IPS-NIHi11 (cell line): ENCODE measurements around the gene ATP5ME.
"Not testable (repeated sequence)": the region's sequence is repeated elsewhere in the genome, so short reads cannot be mapped to it uniquely, and the experiment has no call there.

Experiments used
- DNase-seq: peaks from one replicate; pipeline ENCODE4 v3.0.0; 2012; ENCODE audit warnings: mixed read lengths, low spot score

The ATP5ME gene

GRCh38 chr4:704971-705277, 30.8 kb upstream of the ATP5ME start:
- DNase-seq, result no peak

DNA sequence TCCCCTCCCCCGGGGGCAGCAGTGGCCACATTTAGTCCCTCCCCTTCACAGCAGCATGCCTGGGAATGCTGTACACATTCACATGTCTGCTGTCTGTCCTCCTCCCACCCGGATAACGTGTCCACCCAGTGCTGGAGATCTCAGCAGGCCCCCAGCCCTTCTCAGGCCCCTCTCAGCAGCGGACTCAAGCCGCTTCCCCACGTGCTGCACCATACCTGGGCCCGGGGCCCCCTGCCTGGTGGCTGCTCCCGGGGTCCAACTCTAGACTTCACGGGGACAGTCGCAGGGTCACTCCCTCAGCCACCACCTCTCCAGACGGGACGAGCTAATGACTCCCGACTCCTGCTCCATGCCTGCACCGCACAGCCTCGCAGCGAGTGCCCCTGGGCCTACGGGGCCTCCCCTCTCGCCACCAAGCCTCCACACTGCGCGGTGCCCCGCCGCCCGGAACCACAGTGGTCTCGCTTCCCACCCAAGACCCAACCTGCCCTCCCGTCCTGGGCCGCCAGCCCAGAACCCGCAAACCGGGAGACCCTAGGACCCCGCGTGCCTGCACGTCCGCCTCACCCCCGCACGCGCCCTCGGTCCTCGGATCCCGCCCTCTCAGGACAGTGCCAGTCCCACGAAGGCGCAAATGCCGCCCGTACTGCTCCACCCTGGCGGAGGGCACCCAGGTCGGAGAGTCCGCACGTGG, 30.3 kb upstream of the ATP5ME start:
- DNase-seq, result no peak

DNA sequence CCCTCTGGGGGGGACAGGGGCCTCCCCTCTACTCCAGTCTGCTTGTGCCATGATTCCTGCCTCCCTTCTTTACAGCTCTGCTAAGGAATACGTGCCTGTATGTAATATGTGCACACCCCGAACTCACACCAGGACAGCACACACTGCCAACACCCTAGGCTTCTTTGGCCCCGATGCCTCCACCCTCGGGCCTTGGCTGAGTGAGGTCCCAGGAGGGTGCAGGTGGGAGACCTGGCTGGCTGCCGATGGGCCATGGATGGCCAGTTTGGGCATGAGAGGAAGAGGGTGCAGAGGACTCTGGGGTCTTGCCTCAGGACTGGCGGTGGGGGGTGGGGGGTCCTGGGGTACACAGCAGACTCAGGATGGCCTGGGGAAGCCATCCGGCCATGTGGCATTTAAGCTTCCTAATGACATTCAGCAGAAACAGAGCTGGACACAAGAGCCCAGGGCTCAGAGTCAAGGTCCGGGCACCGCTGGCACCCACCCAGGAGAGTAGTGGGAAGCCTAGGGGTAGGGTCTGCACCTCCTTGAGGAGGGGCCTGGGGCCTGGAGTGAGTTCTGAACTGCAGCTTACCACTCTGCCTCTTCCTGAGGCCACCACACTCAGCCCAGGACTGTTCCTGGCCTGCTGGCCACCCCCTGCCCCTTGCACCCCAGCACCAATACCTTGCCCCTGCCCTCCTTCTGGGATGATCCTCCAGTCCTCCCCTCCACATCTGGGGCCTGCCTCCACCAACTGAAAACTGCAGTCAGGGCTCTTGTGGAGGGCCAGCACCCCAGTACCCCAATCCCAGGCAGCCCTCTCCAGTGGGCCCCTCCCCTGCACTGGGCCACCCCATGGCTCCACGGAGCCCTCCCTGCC, 29.5 kb upstream of the ATP5ME start:
- no peak for DNase-seq

GRCh38 chr4:702618-703048, 28.6 kb upstream of the ATP5ME start:
- DNase-seq, result no peak

DNA sequence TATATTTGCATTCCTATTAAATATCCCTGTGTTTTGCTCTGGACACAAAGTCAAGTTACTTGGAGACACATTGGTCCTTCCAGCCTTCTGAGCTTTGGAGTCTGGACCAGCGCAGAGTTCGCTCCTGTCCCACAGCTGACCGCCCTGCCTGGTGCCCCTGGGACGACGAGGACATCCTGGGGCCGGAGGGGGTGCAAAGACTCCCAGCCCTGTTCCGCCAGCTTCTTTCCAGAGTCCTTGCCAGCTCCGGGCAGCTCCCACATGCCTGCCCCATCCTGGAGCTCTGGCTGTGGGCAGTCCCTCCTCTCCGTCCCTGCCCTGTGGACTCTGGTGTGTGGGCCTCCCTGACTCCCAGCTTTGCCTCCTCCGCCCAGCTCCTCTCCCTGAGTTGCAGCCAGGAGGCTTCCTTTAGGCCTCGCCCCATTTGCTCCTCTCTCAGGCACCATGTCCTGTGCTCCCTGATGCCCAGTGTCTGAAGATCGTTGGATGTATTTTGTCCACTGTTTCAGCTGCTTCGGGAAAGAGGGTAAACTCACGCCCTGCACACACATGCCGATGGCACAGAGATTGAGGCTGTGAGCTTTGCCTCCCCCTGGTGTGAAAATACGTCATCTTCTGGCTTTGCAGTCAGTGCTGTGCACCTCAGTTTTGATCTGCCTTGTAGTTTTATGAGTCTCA, 26.6 kb upstream of the ATP5ME start:
- DNase-seq, result no peak

DNA sequence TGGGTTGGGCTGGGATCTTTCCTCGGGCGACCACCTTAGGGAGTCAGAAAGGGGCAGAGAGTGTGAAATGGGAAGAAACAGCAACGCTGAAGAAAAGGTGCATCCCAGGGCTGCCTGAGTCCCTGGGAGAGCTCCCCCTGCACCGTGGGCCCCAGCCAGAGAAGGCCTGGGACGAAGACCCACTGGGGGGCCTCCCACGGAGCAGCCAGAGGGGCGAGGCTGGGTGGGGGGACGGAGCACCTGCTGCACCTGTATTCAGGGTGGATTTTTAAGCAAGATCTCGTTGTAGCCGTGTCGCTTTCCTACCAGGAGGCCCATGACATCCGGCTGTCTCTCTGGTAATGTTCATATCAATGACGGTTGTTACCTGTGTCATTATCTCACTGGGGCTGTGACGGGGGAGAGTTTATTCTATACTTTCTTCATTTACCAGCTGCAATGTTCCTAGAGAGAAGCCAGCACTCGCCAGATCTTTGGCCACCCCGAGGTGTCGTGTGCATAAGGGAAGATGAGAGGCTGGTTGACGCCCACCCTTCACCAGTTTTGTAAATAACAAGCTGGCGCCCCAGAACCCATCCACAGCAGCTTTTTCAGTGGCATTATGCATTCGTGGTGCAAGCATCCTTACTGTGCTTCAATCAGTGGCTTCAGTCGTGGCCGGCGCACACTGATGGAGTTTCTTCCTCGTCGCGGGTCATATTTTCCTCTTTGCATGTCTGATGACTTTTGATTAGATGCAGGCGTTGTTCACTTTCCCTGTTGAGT, 25.9 kb upstream of the ATP5ME start:
- no peak for DNase-seq

DNA sequence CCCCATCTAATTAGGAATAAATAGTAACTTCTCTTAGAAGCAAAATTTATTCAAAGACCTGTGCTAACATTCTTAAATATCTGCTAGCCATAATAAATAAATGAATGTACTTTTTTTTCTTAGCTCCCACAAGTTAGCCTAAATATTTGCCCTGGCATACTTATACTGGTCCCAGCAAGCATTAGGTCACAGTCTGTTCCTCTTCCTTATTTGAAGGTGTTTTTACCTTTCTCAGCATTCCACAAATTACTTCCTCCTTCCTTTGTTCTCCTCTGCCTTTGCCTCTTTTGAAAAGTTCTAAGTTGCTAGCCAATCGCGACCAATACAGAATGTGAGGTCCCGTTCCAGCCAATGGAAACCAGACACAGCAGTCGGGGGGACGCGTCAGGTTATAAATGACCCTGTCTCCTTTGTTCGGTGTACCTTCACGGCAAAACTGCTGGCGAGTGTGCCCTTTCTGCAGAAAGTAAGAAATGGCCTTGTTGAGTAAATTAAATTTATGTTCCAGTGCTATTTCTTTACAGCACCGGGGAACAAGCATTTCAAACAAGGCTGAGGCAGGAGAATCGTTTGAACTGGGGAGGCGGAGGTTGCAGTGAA, 20.4 kb upstream of the ATP5ME start:
- DNase-seq, result not testable (repeated sequence)

GRCh38 chr4:692771-693554, 18.9 kb upstream of the ATP5ME start:
- DNase-seq, result no peak

DNA sequence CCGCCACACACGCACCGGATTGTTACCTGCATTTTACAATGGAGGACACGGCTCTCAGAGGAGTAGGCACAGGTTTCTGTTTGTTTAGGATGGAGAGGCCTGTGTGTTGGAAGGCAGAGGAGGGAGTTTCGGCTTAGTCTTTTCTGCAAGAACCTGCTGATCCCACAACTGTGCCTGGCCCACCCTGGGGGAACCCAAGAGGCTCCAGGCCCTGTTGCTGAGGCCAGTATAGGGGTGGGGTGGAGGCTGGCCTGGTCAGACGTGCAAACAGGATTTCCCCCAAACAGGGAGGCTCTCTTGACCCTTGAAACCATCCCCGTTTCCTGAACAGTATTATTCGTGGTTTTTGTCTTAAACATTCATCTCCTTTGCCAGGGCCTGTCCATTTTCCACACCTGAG, 15.6 kb upstream of the ATP5ME start:
- DNase-seq, result no peak

DNA sequence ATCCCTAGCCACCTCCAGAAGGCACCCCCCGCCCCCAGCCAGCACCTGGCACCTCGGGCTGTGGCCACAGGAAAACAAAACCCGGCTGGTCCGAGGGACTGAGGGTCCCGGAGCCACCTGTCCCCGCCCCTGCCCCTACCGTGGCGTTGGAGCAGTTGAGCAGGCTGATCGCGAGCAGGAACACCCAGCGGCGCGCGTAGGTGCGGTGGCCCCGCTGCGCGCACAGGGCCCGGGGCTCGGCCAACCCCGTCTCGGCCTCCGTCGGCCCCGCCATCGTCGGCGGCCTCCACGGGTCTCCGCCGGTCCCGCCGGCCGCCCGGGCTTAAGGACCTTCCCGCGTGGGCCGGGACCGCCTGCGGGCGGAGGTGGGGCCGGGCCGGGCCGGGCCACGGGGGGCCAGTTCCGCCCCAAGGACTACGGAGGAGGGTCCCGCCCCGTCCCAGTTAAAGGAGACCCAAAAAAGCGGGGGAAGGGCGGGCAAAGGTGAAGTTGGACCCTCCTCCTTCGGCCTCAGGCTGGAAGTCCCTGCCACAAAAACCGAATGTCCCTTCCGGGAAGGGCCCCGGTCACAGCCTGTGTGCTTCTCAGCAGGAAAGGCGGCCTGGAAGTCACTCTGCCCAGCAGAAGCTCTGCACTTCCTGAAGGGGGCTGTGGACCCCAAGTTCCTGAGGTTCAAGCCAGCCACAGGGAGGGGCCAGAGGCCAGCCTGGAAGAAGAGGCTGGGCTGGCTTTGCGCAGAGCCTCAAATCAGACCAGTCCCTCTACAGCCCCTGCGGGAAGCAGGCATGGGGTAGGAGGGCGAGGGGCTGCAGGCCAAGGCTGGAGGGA, 15.0 kb upstream of the ATP5ME start, which contains the start of gene SLC49A3:
SLC49A3 (minus strand) TSS at position 298 of the 828 bp plus-strand sequence; CDS start at position 274, 24 bp downstream.
- DNase-seq, result peak; percentile 54

DNA sequence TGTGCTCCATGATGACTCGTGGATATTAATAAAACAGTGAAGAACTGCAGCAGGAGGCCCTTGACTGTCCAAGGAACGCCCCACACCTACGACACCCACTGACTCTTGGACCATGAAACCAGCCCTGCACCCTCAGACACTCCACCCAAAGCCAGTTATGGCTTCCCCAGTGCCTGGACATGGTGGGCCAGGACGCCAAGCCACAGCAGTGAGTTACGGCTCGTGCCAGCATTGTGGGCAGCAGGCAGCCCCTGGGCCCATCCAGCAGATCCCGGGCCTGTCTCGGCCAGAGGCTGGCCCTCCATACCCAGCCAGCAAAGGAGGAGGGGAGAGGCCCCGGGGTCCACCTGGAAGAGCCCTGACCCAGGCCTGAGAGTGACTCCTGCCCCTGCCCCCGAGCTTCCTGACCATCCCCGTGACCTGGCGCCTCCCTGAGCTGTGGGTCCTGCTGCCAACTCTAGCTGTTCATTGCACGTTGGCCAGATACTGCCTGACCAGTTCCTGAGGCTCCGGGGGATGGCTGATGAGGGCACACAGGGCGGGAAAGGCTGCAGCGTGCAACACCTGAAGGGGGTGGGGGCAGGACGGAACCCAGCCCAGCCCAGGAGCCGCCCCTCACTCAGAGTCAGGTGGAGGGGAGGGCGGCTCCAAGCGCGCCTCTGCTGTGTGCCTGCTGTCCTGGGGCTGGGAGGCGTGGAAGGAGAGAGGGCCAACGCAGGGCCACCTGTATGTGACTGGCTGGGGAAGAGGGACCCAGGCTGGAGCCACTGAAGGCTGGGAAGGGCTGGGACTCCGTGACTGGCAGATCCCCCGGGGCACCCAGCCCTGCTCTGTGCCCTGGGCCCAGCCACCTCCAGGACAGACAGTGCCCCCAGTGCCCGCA, 14.1 kb upstream of the ATP5ME start:
- DNase-seq, result peak; percentile 65

DNA sequence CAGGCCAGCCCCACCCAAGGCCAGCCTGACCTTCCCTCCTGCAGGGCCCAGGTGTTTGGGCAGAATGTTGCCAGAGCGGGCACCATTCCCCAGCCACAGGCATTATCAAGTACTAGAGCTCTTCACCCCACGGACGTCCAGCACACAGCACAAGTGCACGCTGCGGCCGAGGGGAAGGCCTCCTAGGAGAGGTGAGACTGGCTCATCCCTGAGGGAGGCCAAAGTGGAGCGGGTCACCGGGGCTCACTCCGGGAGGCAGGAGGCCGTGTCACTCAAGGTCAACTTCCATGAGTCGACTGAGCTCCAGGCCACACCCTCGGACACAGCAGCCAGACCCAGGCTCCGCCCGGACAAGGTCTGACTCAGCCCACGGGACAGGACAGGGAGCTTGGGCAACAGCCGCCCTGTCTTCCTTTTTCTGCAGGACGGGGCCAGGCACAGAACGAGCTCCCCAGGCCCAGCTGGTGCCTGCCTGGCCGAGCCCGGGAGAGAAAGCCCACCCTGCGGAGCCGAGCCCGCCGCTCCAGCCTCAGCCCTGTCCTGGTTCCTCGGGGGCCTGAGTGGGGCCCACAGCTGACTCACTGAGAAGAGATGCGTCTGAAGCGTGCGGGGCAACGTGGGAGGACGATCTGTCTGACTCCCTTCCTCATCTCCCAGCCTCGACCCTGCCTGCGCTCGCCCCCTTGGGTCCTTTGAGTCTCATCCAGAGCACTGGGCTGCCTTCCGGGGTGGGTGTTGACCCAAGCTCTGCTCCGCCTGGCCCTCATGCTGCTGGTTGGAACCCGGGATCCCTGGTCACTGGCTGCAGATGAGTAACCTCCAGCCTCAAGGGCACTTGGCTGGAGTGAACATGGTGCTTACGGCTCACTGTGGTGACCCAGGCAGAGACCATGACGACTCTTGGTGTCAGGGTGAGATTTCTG, 13.2 kb upstream of the ATP5ME start:
- DNase-seq, result peak; percentile 69

DNA sequence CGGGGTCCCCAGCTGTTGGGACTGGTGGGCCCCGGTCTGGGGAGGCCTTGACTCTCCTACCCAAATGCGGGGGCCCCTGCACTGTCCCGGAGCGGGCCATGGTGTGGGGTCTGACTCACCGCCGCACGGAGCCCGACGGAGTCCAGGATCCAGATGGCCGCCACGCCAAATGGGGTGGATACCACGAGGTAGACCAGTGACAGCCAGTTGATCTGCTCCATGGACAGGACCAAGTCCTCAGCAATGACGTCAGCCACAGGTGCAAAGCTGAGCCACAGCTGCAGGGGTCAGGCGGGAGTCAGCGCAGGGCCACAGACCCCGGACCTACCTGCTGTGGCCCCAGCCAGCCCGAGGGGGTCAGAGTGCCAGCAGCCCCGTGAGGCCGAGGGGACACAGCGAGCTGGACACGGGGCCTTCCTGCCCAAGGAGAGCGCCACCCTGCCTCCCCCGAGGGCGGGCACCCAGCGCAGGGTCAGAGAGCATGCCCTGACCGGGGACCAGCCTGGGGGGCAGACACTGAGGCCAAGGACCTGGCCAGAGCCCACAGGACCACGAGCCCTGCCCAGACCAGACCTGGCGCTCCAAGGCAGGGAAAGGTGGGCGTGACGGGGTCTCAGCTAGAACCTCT, 12.5 kb upstream of the ATP5ME start:
- DNase-seq, result no peak

- no peak for DNase-seq
Measured at GRCh38 chr4:685679-686412, 11.8 kb upstream of the ATP5ME start.

DNA sequence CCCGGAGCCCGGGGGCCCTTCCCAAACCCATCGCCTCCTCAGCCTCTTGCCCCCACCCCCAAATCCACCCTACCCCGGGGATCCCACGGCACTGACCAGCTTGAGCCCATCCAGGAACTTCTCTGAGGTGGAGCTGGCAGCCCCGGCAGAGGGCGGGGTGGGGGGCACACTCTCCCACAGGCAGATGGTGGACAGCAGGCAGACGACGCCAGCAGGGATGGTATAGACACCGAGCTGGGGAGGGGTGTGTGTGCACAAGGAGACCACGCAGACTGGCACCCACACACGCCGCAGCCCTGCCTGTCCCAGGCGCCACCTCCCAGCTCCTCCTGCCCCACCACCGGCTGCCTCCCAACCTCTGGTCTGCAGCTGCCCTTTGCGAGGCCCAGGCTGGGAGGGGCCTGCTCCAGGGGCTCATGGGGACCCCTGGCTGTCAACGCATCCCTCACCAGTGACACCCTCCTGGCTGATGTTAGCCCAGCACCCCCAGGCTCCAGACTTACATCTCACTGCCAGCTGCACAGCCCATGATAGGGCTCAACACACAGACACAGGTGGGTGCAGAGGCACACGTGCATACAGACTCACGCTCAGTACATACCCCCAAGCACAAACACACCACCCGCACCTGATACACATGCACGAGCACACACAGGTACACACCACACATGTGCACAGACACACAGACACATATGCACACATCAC, 10.7 kb upstream of the ATP5ME start:
- DNase-seq, result no peak
